GM12891 (cell line): ENCODE data around the gene CBR1.

Experiments
- POLR2A ChIP-seq: IDR thresholded peaks from 2 replicates; pipeline ENCODE4 v1.6.1; 2011; ENCODE audit warnings: low read depth, low read length, control low read depth
- POLR2AphosphoS5 ChIP-seq: IDR thresholded peaks from 2 replicates; pipeline ENCODE4 v1.6.1; 2011; ENCODE audit warnings: low read depth, low read length, control low read depth
- POU2F2 ChIP-seq: IDR thresholded peaks from 2 replicates; pipeline ENCODE4 v1.6.1; 2011; ENCODE audit warnings: low read depth, mild to moderate bottlenecking, control low read depth, low read length, moderate library complexity
- SPI1 ChIP-seq: IDR thresholded peaks from 2 replicates; pipeline ENCODE4 v1.6.1; 2011; ENCODE audit warnings: low read depth, low read length, control low read depth
- TAF1 ChIP-seq: IDR thresholded peaks from 2 replicates; pipeline ENCODE4 v1.6.1; 2011; ENCODE audit warnings: low read depth, low read length, control low read depth

DNA sequence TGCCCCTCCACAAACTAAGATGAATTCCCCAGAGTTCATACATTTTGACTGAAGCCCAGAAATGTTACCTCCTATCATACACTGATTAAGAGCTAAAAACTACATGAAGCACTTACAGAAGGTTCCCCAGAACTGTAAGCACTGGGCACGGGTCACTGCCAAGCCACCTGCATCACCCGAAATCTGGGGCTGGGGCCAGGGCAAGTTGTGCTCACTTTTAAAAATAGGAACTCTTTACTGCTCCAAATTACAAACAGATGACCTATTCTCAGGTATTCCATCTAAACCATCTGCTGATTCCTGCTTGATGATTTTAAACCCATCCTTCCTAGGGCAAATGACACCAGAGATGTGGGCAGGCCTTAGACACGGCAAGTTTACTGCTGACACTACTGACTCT lies 14.3 kb upstream of the CBR1 start:
- no peak for TF ChIP-seq POLR2A
- TF ChIP-seq TAF1: no peak
- TF ChIP-seq POLR2AphosphoS5: no peak
- no peak for TF ChIP-seq SPI1
- TF ChIP-seq POU2F2: no peak
